Activated naive CD4-positive, alpha-beta T cell treated with anti-CD3 and anti-CD28 coated beads for 36 hours (primary cell): ENCODE results near the gene BAIAP2. TPM values are rescaled to one million over a fixed set of nuclear protein-coding genes. Genes with fewer than 3 reads are reported as not detected.

Experiments
- CTCF ChIA-PET: fragments of 350-600 bp; sonication (Branson Sonifier 250); formaldehyde crosslinking; loops from one replicate; lab custom pipeline; 2021; ENCODE audit warnings: antibody characterized with exemption; lab: Charles Lee
- DNase-seq: peaks from one replicate; pipeline ENCODE4 v3.0.0-alpha.2; 2020
- H3K27ac Mint-ChIP-seq: one replicate; pipeline ENCODE4 v1.8.0; 2021; ENCODE audit warnings: mild to moderate bottlenecking, mixed read lengths
- H3K27me3 Mint-ChIP-seq: one replicate; pipeline ENCODE4 v1.8.0; 2021; ENCODE audit warnings: low read depth, mixed read lengths
- H3K36me3 Mint-ChIP-seq: one replicate; pipeline ENCODE4 v1.8.0; 2021; ENCODE audit warnings: low read depth, mixed read lengths
- H3K4me1 Mint-ChIP-seq: one replicate; pipeline ENCODE4 v1.8.0; 2021; ENCODE audit warnings: low read depth, mixed read lengths
- H3K4me3 Mint-ChIP-seq: one replicate; pipeline ENCODE4 v1.8.0; 2021; ENCODE audit warnings: mild to moderate bottlenecking, moderate library complexity, mixed read lengths
- H3K9me3 Mint-ChIP-seq: one replicate; pipeline ENCODE4 v1.8.0; 2021; ENCODE audit warnings: mixed read lengths
- intact Hi-C: fragments of 100-400 bp; cut with micrococcal nuclease; formaldehyde crosslinking; loops from one replicate; pipeline ENCODE4 v1.15.1; 2023
- total RNA-seq, 2 experiments: library from RNA; stranded (reverse); gene quantifications; one replicate each; pipeline ENCODE4 v1.2.3, GENCODE V29; 2021

Gene BAIAP2
- total RNA-seq = 1 to 10 TPM; 3.9 to 4.2 TPM

- H3K9me3 Mint-ChIP-seq = no peaks in the 10 kb centered on the region
- H3K4me1 Mint-ChIP-seq = peaks cover 15% of the 10 kb centered on the region
- DNase-seq = peak; percentile 95
- H3K27me3 Mint-ChIP-seq = peaks cover 19% of the 10 kb centered on the region
- H3K36me3 Mint-ChIP-seq = no peaks in the 10 kb centered on the region
- intact Hi-C loops = loop anchor here (1.0 to 10.0 kb wide), 3 partner anchors 60 to 450 kb away; partner anchors contain the start of gene CEP131
- CTCF ChIA-PET = no interaction called here
- H3K4me3 Mint-ChIP-seq = peak within 1 kb of the TSS; percentile 85
- no peak within 1 kb of the TSS for H3K27ac Mint-ChIP-seq
These were observed at the start of gene BAIAP2 for GRCh38 chr17:81034779-81035520. BAIAP2 (plus strand) TSS chr17:81035151; CDS start chr17:81035255, 104 bp downstream.

- intact Hi-C loops = no loop called here
- no peak overlapping the region for H3K4me3 Mint-ChIP-seq
- CTCF ChIA-PET = no interaction called here
These were observed 48.9 kb upstream of the BAIAP2 start for GRCh38 chr17:80986046-80986445.

GRCh38 chr17:80986816-80987475 lies 48.0 kb upstream of the BAIAP2 start:
- Mint-ChIP-seq H3K36me3 (no peaks in the 10 kb centered on the region), H3K4me1 (peaks cover 2% of the 10 kb centered on the region), H3K4me3 (no peak overlapping the region), H3K27me3 (no peaks in the 10 kb centered on the region), H3K9me3 (no peaks in the 10 kb centered on the region), H3K27ac (no peak overlapping the region)
- CTCF ChIA-PET = no interaction called here
- no peak for DNase-seq
- intact Hi-C loops = no loop called here

More at GRCh38 chr17:80986046-80986445, 48.9 kb upstream of the BAIAP2 start:
- no peak overlapping the region for H3K27ac Mint-ChIP-seq
- no peaks in the 10 kb centered on the region for H3K27me3 Mint-ChIP-seq
- H3K4me1 Mint-ChIP-seq = peaks cover 4% of the 10 kb centered on the region
- H3K9me3 Mint-ChIP-seq = no peaks in the 10 kb centered on the region
- H3K36me3 Mint-ChIP-seq = no peaks in the 10 kb centered on the region
- DNase-seq = no peak

GRCh38 chr17:80987941-80988461 lies 47.0 kb upstream of the BAIAP2 start:
- Mint-ChIP-seq H3K4me3 (no peak overlapping the region), H3K27me3 (no peaks in the 10 kb centered on the region), H3K9me3 (no peaks in the 10 kb centered on the region), H3K27ac (no peak overlapping the region), H3K36me3 (no peaks in the 10 kb centered on the region), H3K4me1 (peaks cover 6% of the 10 kb centered on the region)
- DNase-seq = no peak
- intact Hi-C loops = no loop called here
- CTCF ChIA-PET = interaction anchor here (0.5 to 2.2 kb wide), 4 partner anchors 13 to 906 kb away, joined by 3 to 9 read pairs (median 3); no protein-coding TSS in a partner anchor

GRCh38 chr17:80989586-80989913 lies 45.4 kb upstream of the BAIAP2 start:
- Mint-ChIP-seq H3K4me1 (peaks cover 12% of the 10 kb centered on the region), H3K27ac (no peak overlapping the region), H3K4me3 (no peak overlapping the region), H3K27me3 (no peaks in the 10 kb centered on the region), H3K9me3 (no peaks in the 10 kb centered on the region), H3K36me3 (no peaks in the 10 kb centered on the region)
- DNase-seq = no peak
- intact Hi-C loops = no loop called here
- CTCF ChIA-PET = interaction anchor here (0.7 to 2.2 kb wide), 2 partner anchors 59 to 113 kb away, joined by 3 to 9 read pairs; no protein-coding TSS in a partner anchor

- Mint-ChIP-seq H3K9me3 (no peaks in the 10 kb centered on the region), H3K27me3 (no peaks in the 10 kb centered on the region), H3K4me3 (peak overlapping the region; percentile 73), H3K36me3 (peaks cover 3% of the 10 kb centered on the region), H3K4me1 (peaks cover 12% of the 10 kb centered on the region), H3K27ac (peak overlapping the region; percentile 65)
- intact Hi-C loops = loop anchor here (1.0 kb wide), 1 partner anchor 106 kb away; no protein-coding TSS in a partner anchor
- DNase-seq = no peak
- CTCF ChIA-PET = interaction anchor here (1.0 kb wide), 2 partner anchors 21 to 111 kb away, joined by 3 to 4 read pairs; no protein-coding TSS in a partner anchor
These were observed 43.9 kb upstream of the BAIAP2 start for GRCh38 chr17:80990921-80991644.

GRCh38 chr17:80991645-80992076 lies 43.3 kb upstream of the BAIAP2 start, which contains the start of gene CHMP6:
CHMP6 (plus strand) TSS chr17:80991841; CDS start chr17:80991919, 78 bp downstream.
- intact Hi-C loops = loop anchor here (1.0 kb wide), 1 partner anchor 106 kb away; no protein-coding TSS in a partner anchor
- CTCF ChIA-PET = interaction anchor here (0.6 to 1.0 kb wide), 2 partner anchors 22 to 123 kb away, joined by 3 read pairs; no protein-coding TSS in a partner anchor
- H3K27ac Mint-ChIP-seq = peak within 1 kb of the TSS; percentile 65
- no peaks in the 10 kb centered on the region for H3K9me3 Mint-ChIP-seq
- H3K4me3 Mint-ChIP-seq = peak within 1 kb of the TSS; percentile 73
- DNase-seq = peak; percentile 60
- H3K4me1 Mint-ChIP-seq = peaks cover 12% of the 10 kb centered on the region
- peaks cover 3% of the 10 kb centered on the region for H3K36me3 Mint-ChIP-seq
- no peaks in the 10 kb centered on the region for H3K27me3 Mint-ChIP-seq

GRCh38 chr17:80992077-80992947 lies 42.6 kb upstream of the BAIAP2 start:
- no peak overlapping the region for H3K27ac Mint-ChIP-seq
- no peaks in the 10 kb centered on the region for H3K9me3 Mint-ChIP-seq
- intact Hi-C loops = no loop called here
- peaks cover 12% of the 10 kb centered on the region for H3K4me1 Mint-ChIP-seq
- H3K36me3 Mint-ChIP-seq = peaks cover 3% of the 10 kb centered on the region
- CTCF ChIA-PET = interaction anchor here (0.6 kb wide), 1 partner anchor 122 kb away, joined by 3 read pairs; no protein-coding TSS in a partner anchor
- DNase-seq = no peak
- no peaks in the 10 kb centered on the region for H3K27me3 Mint-ChIP-seq
- H3K4me3 Mint-ChIP-seq = peak overlapping the region; percentile 70

- Mint-ChIP-seq H3K4me3 (peak overlapping the region; percentile 70), H3K27ac (no peak overlapping the region), H3K36me3 (peaks cover 3% of the 10 kb centered on the region), H3K9me3 (no peaks in the 10 kb centered on the region), H3K27me3 (no peaks in the 10 kb centered on the region), H3K4me1 (peaks cover 12% of the 10 kb centered on the region)
- DNase-seq = no peak
- intact Hi-C loops = no loop called here
- CTCF ChIA-PET = no interaction called here
These were observed 41.9 kb upstream of the BAIAP2 start for GRCh38 chr17:80992948-80993624.

GRCh38 chr17:80995131-80995530 lies 39.8 kb upstream of the BAIAP2 start:
- H3K36me3 Mint-ChIP-seq = peaks cover 5% of the 10 kb centered on the region
- H3K4me1 Mint-ChIP-seq = peaks cover 12% of the 10 kb centered on the region
- CTCF ChIA-PET = no interaction called here
- H3K4me3 Mint-ChIP-seq = no peak overlapping the region
- DNase-seq = no peak
- H3K27ac Mint-ChIP-seq = no peak overlapping the region
- no peaks in the 10 kb centered on the region for H3K9me3 Mint-ChIP-seq
- intact Hi-C loops = no loop called here
- no peaks in the 10 kb centered on the region for H3K27me3 Mint-ChIP-seq
